ENCODE results near the gene ULK4.
"Not testable (repeated sequence)": the region's sequence is repeated elsewhere in the genome, so short reads cannot be mapped to it uniquely, and the experiment has no call there.

The ULK4 gene

DNA sequence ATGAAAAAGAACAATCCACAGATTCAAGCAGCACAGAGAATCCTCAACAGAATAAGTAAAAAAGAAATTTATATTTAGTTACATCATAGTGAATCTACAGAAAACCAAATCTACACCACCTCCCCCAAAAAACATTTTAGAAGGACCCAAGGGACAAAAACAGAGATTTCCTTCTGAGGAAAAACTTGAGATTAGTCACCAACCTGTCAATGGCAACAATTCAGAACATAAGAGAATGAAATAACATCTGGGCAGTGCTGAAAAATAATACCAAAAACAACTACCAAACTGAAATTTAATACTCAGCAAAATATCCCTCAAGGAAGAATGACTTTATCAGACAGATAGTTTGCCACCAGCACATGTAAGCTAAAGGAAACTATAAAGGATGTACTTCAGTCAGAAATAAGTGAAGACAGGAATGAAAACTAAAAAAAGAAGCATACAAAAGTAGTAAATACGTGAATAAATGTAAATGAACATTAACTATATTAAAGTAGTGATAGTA, 260.7 kb downstream of the ULK4 start:
- TF ChIP-seq, protein P1, sequence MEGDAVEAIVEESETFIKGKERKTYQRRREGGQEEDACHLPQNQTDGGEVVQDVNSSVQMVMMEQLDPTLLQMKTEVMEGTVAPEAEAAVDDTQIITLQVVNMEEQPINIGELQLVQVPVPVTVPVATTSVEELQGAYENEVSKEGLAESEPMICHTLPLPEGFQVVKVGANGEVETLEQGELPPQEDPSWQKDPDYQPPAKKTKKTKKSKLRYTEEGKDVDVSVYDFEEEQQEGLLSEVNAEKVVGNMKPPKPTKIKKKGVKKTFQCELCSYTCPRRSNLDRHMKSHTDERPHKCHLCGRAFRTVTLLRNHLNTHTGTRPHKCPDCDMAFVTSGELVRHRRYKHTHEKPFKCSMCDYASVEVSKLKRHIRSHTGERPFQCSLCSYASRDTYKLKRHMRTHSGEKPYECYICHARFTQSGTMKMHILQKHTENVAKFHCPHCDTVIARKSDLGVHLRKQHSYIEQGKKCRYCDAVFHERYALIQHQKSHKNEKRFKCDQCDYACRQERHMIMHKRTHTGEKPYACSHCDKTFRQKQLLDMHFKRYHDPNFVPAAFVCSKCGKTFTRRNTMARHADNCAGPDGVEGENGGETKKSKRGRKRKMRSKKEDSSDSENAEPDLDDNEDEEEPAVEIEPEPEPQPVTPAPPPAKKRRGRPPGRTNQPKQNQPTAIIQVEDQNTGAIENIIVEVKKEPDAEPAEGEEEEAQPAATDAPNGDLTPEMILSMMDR (IDR thresholded peaks at IDR 0.05; ENCODE audit: control insufficient read depth, insufficient read depth, low read depth, low read length, missing control alignments) = no peak
- DNase-seq (ENCODE audit: low read depth) = no peak
- no peak overlapping the region for H3K4me3 ChIP-seq (ENCODE audit: control insufficient read depth, low read depth, low read length)

DNA sequence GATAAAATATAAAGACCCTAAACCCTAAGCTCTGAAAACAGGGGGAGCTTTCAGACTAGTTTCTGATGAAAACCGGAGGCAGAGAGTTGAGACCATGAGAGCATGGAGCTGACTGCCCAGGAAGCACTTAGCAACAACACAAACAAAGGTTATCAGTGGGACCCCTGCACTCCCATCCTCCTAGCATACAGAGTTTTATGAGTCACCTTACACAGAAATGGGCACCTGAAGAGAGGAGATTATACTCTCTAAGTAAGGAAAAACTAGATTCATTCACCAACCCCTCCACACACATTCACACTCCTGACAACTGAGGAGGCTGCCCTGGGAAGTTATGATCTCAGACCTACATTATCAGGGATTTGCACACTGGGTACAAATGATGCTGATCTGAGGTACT, 261.7 kb downstream of the ULK4 start:
- TF ChIP-seq, protein P1 (IDR thresholded peaks at IDR 0.05; ENCODE audit: control insufficient read depth, insufficient read depth, low read depth, low read length, missing control alignments) = no peak
- H3K4me3 ChIP-seq (ENCODE audit: control insufficient read depth, low read depth, low read length) = no peak overlapping the region
- no peak for DNase-seq (ENCODE audit: low read depth)

GRCh38 chr3:41698898-41699297, 263.0 kb downstream of the ULK4 start:
- TF ChIP-seq, protein P1 (IDR thresholded peaks at IDR 0.05; ENCODE audit: control insufficient read depth, insufficient read depth, low read depth, low read length, missing control alignments) = no peak
- DNase-seq (ENCODE audit: low read depth) = no peak

GRCh38 chr3:41697702-41698101, 264.2 kb downstream of the ULK4 start:
- H3K4me3 ChIP-seq (ENCODE audit: control insufficient read depth, low read depth, low read length) = no peak overlapping the region
- TF ChIP-seq, protein P1 (IDR thresholded peaks at IDR 0.05; ENCODE audit: control insufficient read depth, insufficient read depth, low read depth, low read length, missing control alignments) = no peak
- DNase-seq (ENCODE audit: low read depth) = no peak

More at GRCh38 chr3:41698898-41699297, 263.0 kb downstream of the ULK4 start:
- H3K4me3 ChIP-seq (ENCODE audit: control insufficient read depth, low read depth, low read length) = no peak overlapping the region

DNA sequence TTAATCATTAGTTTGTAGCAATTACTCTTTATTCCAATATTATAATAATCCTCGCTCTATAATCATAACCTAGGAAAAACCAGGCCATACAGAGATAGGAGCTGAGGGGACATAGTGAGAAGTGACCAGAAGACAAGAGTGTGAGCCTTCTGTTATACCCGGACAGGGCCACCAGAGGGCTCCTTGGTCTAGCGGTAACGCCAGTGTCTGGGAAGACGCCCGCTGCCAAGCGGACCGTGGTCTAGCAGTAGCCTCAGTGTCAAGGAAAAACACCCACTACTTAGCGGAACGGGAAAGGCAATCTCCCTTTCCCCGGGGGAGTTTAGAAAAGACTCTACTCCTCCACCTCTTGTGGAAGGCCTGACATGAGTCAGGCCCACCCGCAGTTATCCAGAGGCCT, 266.1 kb downstream of the ULK4 start:
- not testable (repeated sequence) for H3K4me3 ChIP-seq (ENCODE audit: control insufficient read depth, low read depth, low read length); DNase-seq (ENCODE audit: low read depth)
- TF ChIP-seq, protein P1 (IDR thresholded peaks at IDR 0.05; ENCODE audit: control insufficient read depth, insufficient read depth, low read depth, low read length, missing control alignments) = peak; percentile 28

GRCh38 chr3:41693799-41694198, 268.1 kb downstream of the ULK4 start:
- DNase-seq (ENCODE audit: low read depth) = no peak
- no peak overlapping the region for H3K4me3 ChIP-seq (ENCODE audit: control insufficient read depth, low read depth, low read length)
- TF ChIP-seq, protein P1 (IDR thresholded peaks at IDR 0.05; ENCODE audit: control insufficient read depth, insufficient read depth, low read depth, low read length, missing control alignments) = no peak
